GM12878 (cell line): ENCODE measurements around the gene CD86. TPM values are rescaled to one million over a fixed set of nuclear protein-coding genes. Genes with fewer than 3 reads are reported as not detected.

ENCODE experiments used
- CEBPZ ChIP-seq: fragments of 150-350 bp; IDR thresholded peaks from 2 replicates; pipeline ENCODE4 v1.6.1; 2016; ENCODE audit warnings: low read depth, low read length
- FOXM1 ChIP-seq: IDR thresholded peaks from 2 replicates; pipeline ENCODE4 v1.6.1; 2012; ENCODE audit warnings: low read depth, mild to moderate bottlenecking, inconsistent platforms, low read length, moderate library complexity
- HDGF ChIP-seq: fragments of 450-650 bp; IDR thresholded peaks from 2 replicates; pipeline ENCODE4 v1.6.1; 2016; ENCODE audit warnings: antibody characterized with exemption
- IKZF1 ChIP-seq: fragments of 450-650 bp; conservative IDR thresholded peaks from 2 replicates; pipeline ENCODE4 v1.6.1; 2017; ENCODE audit warnings: antibody characterized with exemption, mild to moderate bottlenecking
- KDM1A ChIP-seq: fragments of 200-600 bp; sonication (generic); IDR thresholded peaks from 2 replicates; pipeline ENCODE4 v1.6.1; 2016; ENCODE audit warnings: borderline replicate concordance
- MLLT1 ChIP-seq: fragments of 450-650 bp; IDR thresholded peaks from 2 replicates; pipeline ENCODE4 v1.6.1; 2016; ENCODE audit warnings: mild to moderate bottlenecking
- NR2F1 ChIP-seq: fragments of 450-650 bp; conservative IDR thresholded peaks from 2 replicates; pipeline ENCODE4 v1.6.1; 2017; ENCODE audit warnings: mild to moderate bottlenecking
- PAX5 ChIP-seq: IDR thresholded peaks from 2 replicates; pipeline ENCODE4 v1.6.1; 2011; ENCODE audit warnings: low read depth, low read length, borderline replicate concordance
- PRDM15 ChIP-seq: fragments of 450-650 bp; formaldehyde crosslinking; IDR thresholded peaks from 2 replicates; pipeline ENCODE4 v1.4.0; 2020; ENCODE audit warnings: mild to moderate bottlenecking, moderate library complexity
- SREBF1 ChIP-seq: IDR thresholded peaks from 2 replicates; pipeline ENCODE4 v1.6.1; 2012; ENCODE audit warnings: mild to moderate bottlenecking, low read length
- USF1 ChIP-seq: IDR thresholded peaks from 2 replicates; pipeline ENCODE4 v1.6.1; 2011; ENCODE audit warnings: borderline replicate concordance, low read depth, mild to moderate bottlenecking, moderate library complexity, mixed read lengths, low read length; ENCODE audit not compliant: insufficient read depth; ENCODE audit errors: extremely low read length
- YBX1 ChIP-seq: fragments of 450-650 bp; IDR thresholded peaks from 2 replicates; pipeline ENCODE4 v1.6.1; 2016; ENCODE audit warnings: antibody characterized with exemption
- ZNF24 ChIP-seq: fragments of 450-650 bp; IDR thresholded peaks from 2 replicates; pipeline ENCODE4 v1.6.1; 2017; ENCODE audit warnings: antibody characterized with exemption, mild to moderate bottlenecking
- ZNF687 ChIP-seq: fragments of 450-650 bp; IDR thresholded peaks from 2 replicates; pipeline ENCODE4 v1.6.1; 2017; ENCODE audit warnings: mild to moderate bottlenecking, moderate library complexity
- polyA plus RNA-seq, 11 experiments: library from polyadenylated mRNA; depleted of rRNA in 4 of 11; unstranded in 6 of 11; stranded (reverse) in 5 of 11; fragments of >200 nt; fragmentation: Nextera tagmentation in 4 of 11; fragmentation: Illumina TruSeq in 1 of 11; extraction: Ambion mirVana in 4 of 11; extraction: Trizol in 1 of 11; gene quantifications; 1 replicate in 1 of 11; 2 replicates in 10 of 11; pipeline versions ENCODE4 v1.2.1 to v1.2.3, GENCODE V29; 2011 to 2016; ENCODE audit warnings: inconsistent platforms in 2 of 11, missing spikeins in 2 of 11, low read depth in 1 of 11
- total RNA-seq, 4 experiments: library from RNA; depleted of rRNA in 3 of 4; stranded (reverse); fragments of >200 nt in 3 of 4; fragmentation: Illumina TruSeq in 1 of 4; extraction: Trizol in 1 of 4; gene quantifications; 2 replicates each; pipeline versions ENCODE4 v1.2.1 to v1.2.3, GENCODE V29; 2013 to 2021
- TF ChIP-seq, protein P1 (sequence below): fragments of 450-650 bp; IDR thresholded peaks from 2 replicates; pipeline ENCODE4 v1.6.1; 2017; ENCODE audit warnings: mild to moderate bottlenecking

The CD86 gene
- total and polyA plus RNA-seq, 10 of the 15 experiments (the other 5 are each of a cell fraction or from before 2014, with no cell fraction given): 40.9 to 100 (median 55.5) TPM

DNA sequence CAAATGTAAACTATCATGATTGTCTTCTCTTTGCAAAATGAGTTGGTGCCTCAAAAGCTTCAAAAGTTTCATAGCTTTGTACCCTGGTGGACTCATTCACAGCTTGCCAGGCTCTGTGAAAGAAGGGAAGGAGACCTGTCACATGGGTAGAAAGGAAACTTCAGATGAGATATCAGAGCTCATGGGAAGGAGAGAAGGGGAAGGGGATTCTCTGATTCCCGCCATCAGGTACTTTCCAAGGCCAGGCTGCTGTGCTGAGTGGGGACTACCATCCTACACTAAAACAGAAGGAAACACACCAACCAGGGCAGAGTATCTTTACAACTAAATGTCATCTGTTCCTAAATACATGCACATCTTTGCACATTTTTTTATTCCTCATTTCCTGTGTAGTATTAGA, 42.3 kb upstream of the CD86 start (continued):
- TF ChIP-seq KDM1A (no peak), SREBF1 (no peak), PRDM15 (CRISPR knock-in tag) (no peak), ZNF687 (no peak), NR2F1 (no peak), FOXM1 (no peak), ZNF24 (no peak), USF1 (no peak), YBX1 (no peak), MLLT1 (no peak), IKZF1 (0 out of 2 replicates have a peak, but pooled peaks have one; percentile 47), PAX5 (no peak), HDGF (no peak), CEBPZ (no peak)
- TF ChIP-seq, protein P1, sequence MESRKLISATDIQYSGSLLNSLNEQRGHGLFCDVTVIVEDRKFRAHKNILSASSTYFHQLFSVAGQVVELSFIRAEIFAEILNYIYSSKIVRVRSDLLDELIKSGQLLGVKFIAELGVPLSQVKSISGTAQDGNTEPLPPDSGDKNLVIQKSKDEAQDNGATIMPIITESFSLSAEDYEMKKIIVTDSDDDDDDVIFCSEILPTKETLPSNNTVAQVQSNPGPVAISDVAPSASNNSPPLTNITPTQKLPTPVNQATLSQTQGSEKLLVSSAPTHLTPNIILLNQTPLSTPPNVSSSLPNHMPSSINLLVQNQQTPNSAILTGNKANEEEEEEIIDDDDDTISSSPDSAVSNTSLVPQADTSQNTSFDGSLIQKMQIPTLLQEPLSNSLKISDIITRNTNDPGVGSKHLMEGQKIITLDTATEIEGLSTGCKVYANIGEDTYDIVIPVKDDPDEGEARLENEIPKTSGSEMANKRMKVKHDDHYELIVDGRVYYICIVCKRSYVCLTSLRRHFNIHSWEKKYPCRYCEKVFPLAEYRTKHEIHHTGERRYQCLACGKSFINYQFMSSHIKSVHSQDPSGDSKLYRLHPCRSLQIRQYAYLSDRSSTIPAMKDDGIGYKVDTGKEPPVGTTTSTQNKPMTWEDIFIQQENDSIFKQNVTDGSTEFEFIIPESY: no peak
